Jurkat, Clone E6-1 (cell line): ENCODE data around the gene SH2D7.
A peak's percentile ranks its signal among the peaks of the same experiment; 100 is the strongest.

Experiments
- DNase-seq: peaks from one replicate; pipeline ENCODE4 v3.0.0-alpha.2; 2011; ENCODE audit warnings: low read depth, low spot score
- H3K4me3 ChIP-seq: 2 replicates; pipeline ENCODE4 v1.5.1; 2011; ENCODE audit warnings: mild to moderate bottlenecking, low read length, control low read depth, moderate library complexity

SH2D7 gene

GRCh38 chr15:78075490-78076230 lies 16.7 kb upstream of the SH2D7 start:
- DNase-seq, result no peak
- peak overlapping the region; percentile 94 for H3K4me3 ChIP-seq

DNA sequence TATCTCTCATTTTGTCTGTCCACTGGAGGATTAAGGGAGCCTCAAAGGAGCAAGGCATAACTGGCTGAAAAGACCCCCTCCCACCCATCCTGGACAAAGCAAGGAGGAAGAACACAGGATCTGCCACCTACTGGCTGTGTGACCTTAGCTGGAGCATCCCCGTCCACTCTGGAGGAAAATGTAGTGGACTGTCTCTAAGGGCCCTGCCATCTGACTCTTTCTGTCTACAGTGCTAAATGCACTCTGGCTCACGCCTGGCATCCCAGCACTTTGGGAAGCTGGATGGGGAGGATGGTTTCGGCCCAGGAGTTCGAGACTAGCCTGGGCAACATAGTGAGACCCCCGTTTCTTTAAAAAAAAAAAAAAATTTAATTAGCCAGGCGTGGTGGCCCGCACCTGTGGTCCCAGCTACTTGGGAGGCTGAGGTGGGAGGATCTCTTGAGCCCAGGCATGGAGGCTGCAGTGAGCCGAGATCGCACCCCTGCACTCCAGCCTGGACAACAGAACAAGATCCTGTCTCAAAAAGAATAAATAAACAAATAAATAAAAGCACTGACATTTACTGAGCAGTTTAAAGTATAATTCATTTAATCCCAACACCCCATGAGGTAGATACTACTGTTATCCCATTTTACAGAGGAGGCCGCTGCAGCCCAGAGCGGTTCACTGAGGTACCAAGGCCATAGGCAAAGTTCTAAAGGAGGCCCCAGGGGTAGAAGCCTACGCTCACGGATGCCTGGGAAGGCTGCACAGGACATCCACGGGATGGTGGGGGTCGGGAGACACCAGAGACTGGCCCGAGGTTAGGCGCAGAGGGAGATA lies 15.9 kb upstream of the SH2D7 start:
- peak overlapping the region; percentile 94 for H3K4me3 ChIP-seq
- DNase-seq, result no peak

GRCh38 chr15:78077053-78077870 lies 15.1 kb upstream of the SH2D7 start, which contains the start of gene TBC1D2B:
Gene TBC1D2B, minus strand, starts transcription at chr15:78077711. Its CDS starts 59 bp downstream, at chr15:78077652.
- DNase-seq, result no peak
- H3K4me3 ChIP-seq, result peak within 1 kb of the TSS; percentile 94

DNA sequence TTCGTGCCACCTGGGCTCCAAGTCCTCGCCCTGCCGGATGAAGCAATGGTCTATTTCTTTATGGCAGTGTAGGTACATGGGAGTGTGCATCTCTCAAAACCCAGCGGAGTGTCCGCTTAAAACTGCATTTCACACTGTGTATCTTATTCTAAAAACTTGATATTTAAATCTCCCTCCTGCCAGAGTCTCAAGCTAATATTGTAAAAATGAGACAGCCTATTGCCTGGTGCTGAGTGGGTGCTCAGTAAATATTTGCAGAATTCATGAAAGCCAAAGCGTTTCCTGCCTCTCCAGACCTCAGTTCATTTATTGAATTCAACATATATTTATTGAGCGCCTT lies 14.5 kb upstream of the SH2D7 start:
- peak overlapping the region; percentile 57 for H3K4me3 ChIP-seq
- DNase-seq, result no peak

DNA sequence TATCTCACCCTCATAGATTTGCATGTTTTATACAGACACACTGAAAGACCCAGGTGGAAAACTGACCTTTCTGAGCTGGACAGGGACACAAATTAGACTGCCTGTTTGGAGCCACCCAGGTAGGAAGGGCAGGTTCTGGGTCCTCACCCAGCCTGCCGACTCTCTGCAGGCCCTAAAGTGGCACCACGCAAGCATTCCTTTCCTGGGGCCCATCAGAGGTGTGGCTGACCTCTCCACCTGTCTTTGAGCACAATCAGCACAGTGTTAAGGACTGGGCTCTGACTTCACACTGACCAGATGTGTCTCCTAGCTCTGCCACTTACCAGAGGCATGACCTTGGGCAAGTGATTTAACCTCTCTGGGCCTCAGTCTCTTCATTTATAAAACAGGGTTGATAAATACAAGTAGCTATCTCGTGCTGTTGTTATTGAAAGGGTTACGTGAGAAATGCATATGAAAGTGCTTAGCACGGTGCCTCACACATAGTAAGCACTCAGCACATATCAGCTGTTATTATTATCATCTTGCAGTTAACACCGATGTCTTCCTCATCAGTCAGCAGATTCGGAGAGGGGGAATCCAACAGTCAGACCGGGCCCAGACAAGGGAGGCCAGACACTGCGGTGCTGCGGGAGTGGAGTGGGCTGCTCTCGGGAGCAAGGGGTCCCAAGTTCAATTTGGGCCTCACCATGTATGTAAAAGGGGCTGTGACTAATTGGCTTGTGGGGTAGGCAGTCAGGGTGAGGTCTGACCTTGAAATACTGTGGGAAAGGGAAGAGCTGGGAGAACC lies 12.9 kb upstream of the SH2D7 start:
- no peak for DNase-seq
- no peak overlapping the region for H3K4me3 ChIP-seq

DNA sequence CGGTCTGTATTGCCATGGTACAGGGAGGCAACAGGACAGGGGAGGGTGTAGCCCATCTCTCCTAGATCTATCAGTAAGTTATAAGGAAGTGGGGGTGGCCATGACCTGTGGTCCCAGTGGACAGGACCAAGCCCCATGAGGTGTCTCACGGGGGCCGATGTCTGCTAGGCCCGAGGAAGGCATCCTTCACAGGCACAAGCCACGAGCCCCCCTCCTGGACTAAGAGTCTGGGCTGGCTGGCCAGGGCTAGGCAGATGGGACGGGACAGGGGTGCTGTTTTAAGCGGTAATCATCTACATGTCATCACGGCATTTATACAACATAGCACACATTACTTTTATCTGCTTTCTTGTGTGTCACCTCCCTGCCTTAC lies 12.3 kb upstream of the SH2D7 start:
- H3K4me3 ChIP-seq, result no peak overlapping the region
- no peak for DNase-seq

DNA sequence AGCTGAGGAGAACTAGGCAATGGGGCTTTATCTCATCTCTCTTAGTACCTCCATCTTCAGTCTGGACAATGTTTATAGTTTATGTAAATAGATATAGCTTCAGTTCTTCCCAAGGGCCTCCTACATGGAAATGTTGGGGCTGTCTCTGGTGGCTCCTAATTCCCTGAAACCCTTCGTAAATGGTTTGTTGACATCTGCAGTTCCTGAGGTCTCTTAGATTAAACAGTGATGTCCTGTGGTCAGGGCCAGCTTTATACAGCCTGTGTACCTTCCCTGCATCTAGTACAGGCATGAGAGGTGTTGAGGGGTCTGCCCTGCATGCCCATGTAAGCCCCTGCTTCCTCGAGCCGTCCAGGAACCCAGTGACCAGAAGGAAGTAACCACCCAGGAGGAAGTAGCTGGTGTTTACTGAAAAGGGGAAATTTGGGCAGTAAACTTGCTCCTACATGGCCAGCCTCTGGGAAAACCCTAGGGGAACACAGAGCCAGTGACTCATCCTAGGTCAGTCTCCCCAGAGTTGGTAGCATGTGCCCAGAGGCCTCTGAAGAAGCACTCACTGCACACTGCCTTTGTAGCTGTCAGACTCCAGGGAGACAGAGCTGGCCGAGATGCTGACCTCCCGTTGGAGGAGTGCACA lies 10.1 kb upstream of the SH2D7 start:
- no peak overlapping the region for H3K4me3 ChIP-seq
- DNase-seq, result no peak

DNA sequence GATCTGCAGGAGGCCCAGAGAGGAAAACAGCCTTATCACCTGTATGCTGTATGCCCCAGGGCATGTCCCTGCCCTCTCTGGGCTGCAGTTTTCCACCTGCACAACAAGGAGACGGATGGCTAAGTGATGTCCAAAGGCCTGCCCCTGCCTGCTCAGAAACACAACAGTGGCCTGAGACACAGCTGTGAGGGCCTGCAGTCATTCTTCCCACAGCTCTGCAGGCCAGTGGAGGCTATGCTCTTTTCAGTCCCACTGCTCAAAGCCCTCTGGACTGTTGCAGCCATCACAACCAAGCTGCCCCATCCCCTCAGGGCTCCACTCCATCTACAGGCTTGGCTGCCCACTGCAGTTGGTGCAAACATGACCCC lies 9.6 kb upstream of the SH2D7 start:
- DNase-seq, result no peak
- H3K4me3 ChIP-seq, result no peak overlapping the region

DNA sequence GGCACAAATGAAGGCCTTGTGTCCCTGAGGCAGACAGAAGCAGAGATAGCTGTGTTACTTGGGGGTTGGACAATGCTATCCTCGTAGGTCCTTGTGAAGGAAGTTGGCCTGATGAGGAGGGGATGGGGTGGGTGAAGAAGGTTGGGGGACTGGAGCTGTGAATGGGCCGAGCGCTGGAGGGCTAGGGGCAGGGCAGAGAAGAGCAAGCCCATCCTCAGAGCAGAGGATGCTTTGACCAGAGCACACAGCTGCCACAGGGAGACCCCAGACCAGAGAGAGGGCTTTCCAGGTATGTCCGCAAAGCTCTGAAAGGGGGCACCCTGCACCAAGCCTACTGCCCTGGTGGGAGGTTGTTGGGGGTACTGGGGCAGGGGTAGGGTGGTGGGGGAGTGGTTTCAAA lies 9.2 kb upstream of the SH2D7 start:
- no peak overlapping the region for H3K4me3 ChIP-seq
- no peak for DNase-seq

GRCh38 chr15:78083687-78084448 lies 8.5 kb upstream of the SH2D7 start:
- no peak overlapping the region for H3K4me3 ChIP-seq
- DNase-seq, result no peak

- no peak for DNase-seq
- H3K4me3 ChIP-seq, result no peak overlapping the region
These were observed 8.0 kb upstream of the SH2D7 start for GRCh38 chr15:78084449-78084750.

DNA sequence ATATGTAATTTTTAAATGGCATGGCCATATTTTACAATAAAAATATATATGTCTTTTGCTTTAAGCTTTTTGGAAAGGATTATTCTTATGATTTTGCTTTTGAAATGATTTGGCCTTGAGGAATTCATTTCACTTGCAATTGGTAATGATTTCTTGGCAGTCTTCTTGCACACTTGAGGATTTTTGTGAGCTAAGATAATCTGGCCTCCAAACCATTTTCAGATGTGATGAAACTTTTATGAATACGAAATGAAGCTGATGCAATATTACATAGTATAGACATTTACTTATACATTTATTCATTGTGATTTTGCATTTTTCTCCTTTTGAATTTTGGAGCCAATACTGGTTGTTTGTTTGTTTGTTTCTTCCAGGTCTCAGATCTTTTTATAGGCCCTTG lies 6.4 kb upstream of the SH2D7 start:
- no peak overlapping the region for H3K4me3 ChIP-seq
- no peak for DNase-seq

GRCh38 chr15:78087951-78088772 lies 4.2 kb upstream of the SH2D7 start:
- DNase-seq, result no peak
- no peak overlapping the region for H3K4me3 ChIP-seq

GRCh38 chr15:78088773-78089080 lies 3.6 kb upstream of the SH2D7 start:
- no peak overlapping the region for H3K4me3 ChIP-seq
- no peak for DNase-seq

- no peak overlapping the region for H3K4me3 ChIP-seq
- no peak for DNase-seq
These were observed 1.8 kb upstream of the SH2D7 start for GRCh38 chr15:78090422-78091063.

DNA sequence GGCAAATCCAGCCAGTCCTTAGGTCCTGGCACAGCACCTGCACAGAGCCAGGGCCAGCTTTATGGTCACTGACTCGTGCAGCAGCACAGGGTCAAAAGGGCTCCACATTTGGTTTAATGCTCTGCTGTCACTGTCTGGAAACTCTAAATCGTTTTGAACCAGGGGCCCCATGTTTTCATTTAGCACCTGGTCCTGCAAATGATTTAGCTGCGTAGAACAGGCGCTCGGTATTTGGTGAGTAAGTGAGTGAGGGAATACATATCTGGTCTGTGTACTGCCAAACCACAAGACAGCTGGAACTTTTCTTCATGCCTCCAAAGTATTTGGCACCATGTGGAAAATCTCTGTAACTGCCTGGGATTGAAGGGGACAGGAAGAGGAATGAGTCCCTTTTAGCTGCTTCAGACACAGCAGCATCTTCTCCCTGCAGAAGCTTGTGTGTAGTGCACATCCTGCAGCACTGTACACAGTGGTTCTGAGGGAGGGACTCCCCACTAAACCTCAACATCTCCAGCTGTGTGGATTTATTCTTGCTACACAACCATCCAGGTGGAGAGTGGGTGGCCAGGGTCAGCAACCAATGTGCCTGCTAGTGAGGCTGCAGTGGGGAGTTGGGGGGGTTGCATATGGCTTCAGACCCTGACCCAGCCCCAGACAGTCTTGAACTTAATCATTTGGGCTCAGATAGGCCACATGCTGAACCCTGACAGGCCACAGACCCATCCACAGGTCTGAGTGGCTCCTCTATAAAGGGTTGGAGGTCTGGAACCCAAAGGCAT lies 1.1 kb downstream of the SH2D7 start:
- H3K4me3 ChIP-seq, result no peak overlapping the region
- peak; percentile 54 for DNase-seq
